Measurements from ENCODE around the gene DUS1L.

DUS1L gene

GRCh38 chr17:82065638-82066303, at the start of gene DUS1L:
Gene DUS1L (minus strand): TSS chr17:82065804. CDS start chr17:82065059, 745 bp downstream.
- peak; percentile 93 for DNase-seq

GRCh38 chr17:82114872-82115271, 49.3 kb upstream of the DUS1L start:
- no peak for DNase-seq

- DNase-seq, result no peak
Measured at GRCh38 chr17:82114447-82114846, 48.8 kb upstream of the DUS1L start.

GRCh38 chr17:82113941-82114340, 48.3 kb upstream of the DUS1L start:
- DNase-seq, result no peak

GRCh38 chr17:82113422-82113821, 47.8 kb upstream of the DUS1L start:
- no peak for DNase-seq

GRCh38 chr17:82112914-82113311, 47.3 kb upstream of the DUS1L start:
- DNase-seq, result no peak

GRCh38 chr17:82112181-82112913, 46.7 kb upstream of the DUS1L start:
- no peak for DNase-seq

- DNase-seq, result no peak
Measured at GRCh38 chr17:82110298-82110697, 44.7 kb upstream of the DUS1L start.

GRCh38 chr17:82108961-82109475, 43.4 kb upstream of the DUS1L start:
- DNase-seq, result no peak

- no peak for DNase-seq
Measured at GRCh38 chr17:82108496-82108945, 42.9 kb upstream of the DUS1L start.

GRCh38 chr17:82108038-82108437, 42.4 kb upstream of the DUS1L start:
- DNase-seq, result no peak

- peak; percentile 57 for DNase-seq
Measured at GRCh38 chr17:82107341-82107860, 41.8 kb upstream of the DUS1L start.

GRCh38 chr17:82106688-82107305, 41.2 kb upstream of the DUS1L start:
- no peak for DNase-seq

- DNase-seq, result peak; percentile 82
Measured at GRCh38 chr17:82105882-82106687, 40.5 kb upstream of the DUS1L start.

- peak; percentile 56 for DNase-seq
Measured at GRCh38 chr17:82105417-82105881, 39.8 kb upstream of the DUS1L start.

- DNase-seq, result no peak
Measured at GRCh38 chr17:82104797-82105416, 39.3 kb upstream of the DUS1L start.

GRCh38 chr17:82103553-82104451, 38.2 kb upstream of the DUS1L start:
- no peak for DNase-seq

- no peak for DNase-seq
Measured at GRCh38 chr17:82101767-82102679, 36.4 kb upstream of the DUS1L start.

- DNase-seq, result no peak
Measured at GRCh38 chr17:82101301-82101715, 35.7 kb upstream of the DUS1L start.

Measured in activated CD8-positive, alpha-beta memory T cell treated with anti-CD3 and anti-CD28 coated beads, Interleukin-2, amount 50 U/mL, for 48 hours (primary cell).